A549 (cell line): ENCODE results near the gene ZPLD1. TPM values are rescaled to one million over a fixed set of nuclear protein-coding genes. Genes with fewer than 3 reads are reported as not detected.

Source experiments
- ATAC-seq, 2 experiments: fragments of 200-7000 bp in 1 of 2; fragments of >200 bp in 1 of 2; cut with Nextera tagmentation in 1 of 2; cut with Tn5 transposase in 1 of 2; 3 replicates each; pipeline versions ENCODE4 v1.8.0 to v1.9.1; 2018 to 2020; ENCODE audit warnings: mild to moderate bottlenecking in 1 of 2, moderate library complexity in 1 of 2
- CTCF ChIA-PET: fragments of 300-600 bp; sonication (Branson Sonifier 250); formaldehyde crosslinking; extraction: SDS; loops from one replicate; lab custom pipeline; 2021; ENCODE audit warnings: antibody characterized with exemption, inconsistent platforms; lab: Yijun Ruan, JAX
- POLR2A ChIA-PET: fragments of 350-600 bp; formaldehyde crosslinking; extraction: SDS; loops from one replicate; lab custom pipeline; 2021; ENCODE audit warnings: antibody characterized with exemption, inconsistent platforms; lab: Yijun Ruan, JAX
- DNase-seq, 2 experiments: peaks; one replicate each; pipeline versions ENCODE4 v3.0.0 to v3.0.0-alpha.2; 2011 to 2016; ENCODE audit warnings: low read depth in 1 of 2, low spot score in 1 of 2
- FAIRE-seq: peaks from 2 replicates; lab custom pipeline; 2011; peaks lifted over from hg19 to GRCh38; lab: Jason Lieb, UNC
- H3K27ac ChIP-seq, 2 experiments: fragments of >200 bp; sonication (Bioruptor Twin); formaldehyde crosslinking; 3 replicates each; pipeline ENCODE4 v1.5.1; 2016 to 2017
- H3K4me1 ChIP-seq: fragments of >200 bp; sonication (Bioruptor Twin); formaldehyde crosslinking; 3 replicates; pipeline ENCODE4 v1.6.1; 2016
- H3K4me2 ChIP-seq: fragments of >200 bp; sonication (Bioruptor Twin); formaldehyde crosslinking; 3 replicates; pipeline ENCODE4 v1.6.1; 2016
- H3K4me3 ChIP-seq: fragments of >200 bp; sonication (Bioruptor Twin); formaldehyde crosslinking; 3 replicates; pipeline ENCODE4 v1.5.1; 2016
- H3K9me3 ChIP-seq: fragments of >200 bp; sonication (Bioruptor Twin); formaldehyde crosslinking; 3 replicates; pipeline ENCODE4 v1.6.1; 2016
- BHLHE40 ChIP-seq: IDR thresholded peaks from 2 replicates; pipeline ENCODE4 v1.6.1; 2012; ENCODE audit warnings: low read depth, low read length, inconsistent platforms
- CBX8 ChIP-seq: fragments of 200-600 bp; sonication (generic); IDR thresholded peaks from 2 replicates; pipeline ENCODE4 v1.6.1; 2016
- CHD4 ChIP-seq: fragments of 200-600 bp; sonication (generic); IDR thresholded peaks from 2 replicates; pipeline ENCODE4 v1.6.1; 2016; ENCODE audit warnings: antibody characterized with exemption, mild to moderate bottlenecking, borderline replicate concordance
- ESRRA ChIP-seq: fragments of 150-350 bp; IDR thresholded peaks from 2 replicates; pipeline ENCODE4 v1.6.1; 2014; ENCODE audit warnings: mild to moderate bottlenecking, low read length, borderline replicate concordance
- HMGXB4 ChIP-seq: fragments of 250-450 bp; sonication (Bioruptor Pico); IDR thresholded peaks from 2 replicates; pipeline ENCODE4 v1.5.0; 2021; ENCODE audit warnings: mild to moderate bottlenecking, moderate library complexity, borderline replicate concordance
- HOXB5 ChIP-seq: fragments of 250-450 bp; sonication (Bioruptor Pico); IDR thresholded peaks from 2 replicates; pipeline ENCODE4 v1.5.0; 2020; ENCODE audit warnings: mild to moderate bottlenecking, moderate library complexity
- KDM1A ChIP-seq: fragments of 200-600 bp; sonication (generic); IDR thresholded peaks from 2 replicates; pipeline ENCODE4 v1.6.1; 2016; ENCODE audit warnings: low read depth, mild to moderate bottlenecking
- KDM5A ChIP-seq: fragments of 200-600 bp; sonication (generic); IDR thresholded peaks from 2 replicates; pipeline ENCODE4 v1.6.1; 2016; ENCODE audit warnings: antibody characterized with exemption, mild to moderate bottlenecking
- NFE2L2 ChIP-seq: fragments of 150-350 bp; conservative IDR thresholded peaks from 2 replicates; pipeline ENCODE4 v1.6.1; 2014; ENCODE audit warnings: low read length
- PHF8 ChIP-seq: fragments of 200-600 bp; sonication (generic); IDR thresholded peaks from 2 replicates; pipeline ENCODE4 v1.6.1; 2016; ENCODE audit warnings: low read depth, mild to moderate bottlenecking, antibody characterized with exemption, moderate library complexity, borderline replicate concordance
- RARB ChIP-seq: fragments of 250-450 bp; sonication (Bioruptor Pico); IDR thresholded peaks from 2 replicates; pipeline ENCODE4 v1.8.0; 2021; ENCODE audit warnings: mild to moderate bottlenecking, moderate library complexity
- RCOR1 ChIP-seq: fragments of 150-350 bp; IDR thresholded peaks from 2 replicates; pipeline ENCODE4 v1.6.1; 2014; ENCODE audit warnings: antibody characterized with exemption, low read length, low read depth
- USF2 ChIP-seq: fragments of 450-650 bp; IDR thresholded peaks from 2 replicates; pipeline ENCODE4 v1.6.1; 2014; ENCODE audit warnings: antibody characterized with exemption
- ZNF302 ChIP-seq: fragments of 250-450 bp; sonication (Bioruptor Pico); IDR thresholded peaks from 2 replicates; pipeline ENCODE4 v1.9.0; 2021; ENCODE audit warnings: inconsistent platforms, mild to moderate bottlenecking, moderate library complexity
- WGBS: methylation state at CpG from one replicate; pipeline ENCODE4 v1.1.6; 2017; ENCODE audit errors: missing lambda C conversion rate; 5-methylcytosine and 5-hydroxymethylcytosine counted together
- polyA plus RNA-seq, 4 experiments: library from polyadenylated mRNA; depleted of rRNA in 3 of 4; stranded (reverse); fragments of >200 nt; fragmentation: RNase III in 1 of 4; extraction: RNeasy Plus Mini Kit Qiagen cat#74134 plus additional on column Dnase treatment in 1 of 4; gene quantifications; 2 replicates in 3 of 4; 3 replicates in 1 of 4; pipeline ENCODE4 v1.2.3, GENCODE V29; 2011 to 2017
- TF ChIP-seq, protein P1 (sequence below): IDR thresholded peaks from 2 replicates; pipeline ENCODE4 v1.6.1; 2012; ENCODE audit warnings: low read depth, borderline replicate concordance

Gene ZPLD1
- polyA plus RNA-seq, 2 of the 4 experiments (the other 2 are of a cell fraction): 0.03 to 0.05 TPM

GRCh38 chr3:102521246-102521645 is 86.4 kb downstream of the ZPLD1 start (continued):
- TF ChIP-seq NFE2L2: no peak
- TF ChIP-seq, protein P1, sequence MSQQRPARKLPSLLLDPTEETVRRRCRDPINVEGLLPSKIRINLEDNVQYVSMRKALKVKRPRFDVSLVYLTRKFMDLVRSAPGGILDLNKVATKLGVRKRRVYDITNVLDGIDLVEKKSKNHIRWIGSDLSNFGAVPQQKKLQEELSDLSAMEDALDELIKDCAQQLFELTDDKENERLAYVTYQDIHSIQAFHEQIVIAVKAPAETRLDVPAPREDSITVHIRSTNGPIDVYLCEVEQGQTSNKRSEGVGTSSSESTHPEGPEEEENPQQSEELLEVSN: no peak

DNA sequence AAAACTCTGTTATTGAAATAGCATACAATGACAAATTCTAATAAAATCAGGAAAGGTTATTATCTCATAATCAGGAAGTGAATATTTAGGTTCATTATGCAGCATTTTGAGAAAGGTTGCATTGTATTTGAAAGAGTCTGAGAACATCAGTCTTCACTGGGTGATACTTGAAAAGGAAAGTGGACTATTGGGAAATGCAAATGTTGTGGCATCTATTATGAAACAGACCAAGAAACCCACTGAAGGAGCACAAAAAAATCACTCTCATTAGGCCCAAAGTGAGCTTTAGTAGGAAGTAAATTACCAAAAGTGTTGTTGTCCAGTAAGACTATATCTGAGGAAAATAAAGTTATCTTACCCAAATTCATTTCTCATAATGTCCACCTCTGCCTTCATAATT is 90.8 kb downstream of the ZPLD1 start:
- no peak overlapping the region for H3K4me3 ChIP-seq
- H3K9me3 ChIP-seq: no peaks in the 10 kb centered on the region
- ATAC-seq (no peak), FAIRE-seq (no peak), DNase-seq (no peak)
- TF ChIP-seq BHLHE40 (no peak), KDM5A (no peak), CHD4 (no peak)
- H3K4me1 ChIP-seq: no peaks in the 10 kb centered on the region
- no peak overlapping the region for H3K4me2 ChIP-seq
- POLR2A ChIA-PET: no interaction called here
- CTCF ChIA-PET: interaction anchor here (1.6 to 21.0 kb wide), 3 partner anchors 11 to 723 kb away, joined by 4 to 374 read pairs (median 14); no protein-coding TSS in a partner anchor
- H3K27ac ChIP-seq: no peak overlapping the region

DNA sequence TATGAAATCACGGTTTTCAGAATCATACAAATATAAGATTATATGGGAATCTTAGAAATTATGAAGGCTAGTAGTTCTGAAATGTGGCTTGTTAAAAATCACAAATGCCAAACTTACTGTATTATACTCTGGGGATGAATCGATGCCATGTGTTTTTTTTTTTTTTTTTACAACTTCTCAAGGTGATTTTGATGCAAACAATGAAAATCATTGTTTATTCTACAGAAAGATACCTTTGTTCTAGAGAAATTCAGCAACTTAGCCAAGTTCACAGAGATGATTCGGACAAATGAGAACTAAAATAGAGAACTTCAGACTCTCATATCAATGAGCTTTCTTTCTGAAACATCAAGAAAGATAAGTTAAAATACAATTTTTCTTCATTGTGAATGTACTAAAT is 92.0 kb downstream of the ZPLD1 start:
- Histone ChIP-seq H3K4me2 (no peak overlapping the region), H3K4me1 (no peaks in the 10 kb centered on the region), H3K4me3 (no peak overlapping the region), H3K27ac (no peak overlapping the region), H3K9me3 (no peaks in the 10 kb centered on the region)
- ATAC-seq (no peak), FAIRE-seq (no peak), DNase-seq (no peak)
- TF ChIP-seq KDM1A: no peak
- TF ChIP-seq, protein P1: no peak
- POLR2A ChIA-PET: no interaction called here
- CTCF ChIA-PET: interaction anchor here (1.7 to 21.0 kb wide), 3 partner anchors 10 to 724 kb away, joined by 6 to 374 read pairs (median 14); no protein-coding TSS in a partner anchor
- WGBS: 15% methylated on average over 3 of the region's 3 CpGs

GRCh38 chr3:102528727-102529126 is 93.9 kb downstream of the ZPLD1 start:
- ChIA-PET POLR2A (interaction anchor here (1.1 kb wide), 1 partner anchor 300 kb away, joined by 3 read pairs; no protein-coding TSS in a partner anchor), CTCF (interaction anchor here (0.6 to 21.0 kb wide), 7 partner anchors 259 to 726 kb away, joined by 3 to 374 read pairs (median 7); no protein-coding TSS in a partner anchor)
- ATAC-seq (no peak), FAIRE-seq (no peak), DNase-seq (no peak)
- H3K4me1 ChIP-seq: no peaks in the 10 kb centered on the region
- TF ChIP-seq CBX8 (no peak), HMGXB4 (CRISPR knock-in tag) (no peak), ZNF302 (CRISPR knock-in tag) (no peak), USF2 (no peak), NFE2L2 (no peak), RCOR1 (no peak), HOXB5 (CRISPR knock-in tag) (no peak), PHF8 (no peak), ESRRA (no peak), RARB (CRISPR knock-in tag) (no peak)
- H3K4me2 ChIP-seq: no peak overlapping the region
- no peaks in the 10 kb centered on the region for H3K9me3 ChIP-seq
- no peak overlapping the region for H3K27ac ChIP-seq
- H3K4me3 ChIP-seq: no peak overlapping the region
